ENCODE results near the gene CSRNP2.
"Not testable (repeated sequence)": the region's sequence is repeated elsewhere in the genome, so short reads cannot be mapped to it uniquely, and the experiment has no call there.

Gene CSRNP2

GRCh38 chr12:51083126-51083833 is at the start of gene CSRNP2:
CSRNP2 (minus strand) TSS chr12:51083596; CDS start chr12:51076561, 7,035 bp downstream.
- peak; percentile 93 for DNase-seq (ENCODE audit: low read depth)

- DNase-seq (ENCODE audit: low read depth): no peak
These were observed 49.3 kb upstream of the CSRNP2 start for GRCh38 chr12:51132693-51133092.

GRCh38 chr12:51131745-51132521 is 48.5 kb upstream of the CSRNP2 start:
- DNase-seq (ENCODE audit: low read depth): no peak

- DNase-seq (ENCODE audit: low read depth): peak; percentile 12
These were observed 45.5 kb upstream of the CSRNP2 start for GRCh38 chr12:51128919-51129318.

- DNase-seq (ENCODE audit: low read depth): no peak
These were observed 43.8 kb upstream of the CSRNP2 start for GRCh38 chr12:51127050-51127729.

- DNase-seq (ENCODE audit: low read depth): no peak
These were observed 42.9 kb upstream of the CSRNP2 start for GRCh38 chr12:51126297-51126696.

- no peak for DNase-seq (ENCODE audit: low read depth)
These were observed 41.1 kb upstream of the CSRNP2 start for GRCh38 chr12:51124504-51124903.

- DNase-seq (ENCODE audit: low read depth): no peak
These were observed 39.4 kb upstream of the CSRNP2 start for GRCh38 chr12:51122844-51123243.

- no peak for DNase-seq (ENCODE audit: low read depth)
These were observed 35.3 kb upstream of the CSRNP2 start for GRCh38 chr12:51118706-51119105.

- DNase-seq (ENCODE audit: low read depth): no peak
These were observed 32.1 kb upstream of the CSRNP2 start for GRCh38 chr12:51115533-51115932.

- DNase-seq (ENCODE audit: low read depth): no peak
These were observed 24.7 kb upstream of the CSRNP2 start for GRCh38 chr12:51108136-51108535.

- DNase-seq (ENCODE audit: low read depth): no peak
These were observed 20.6 kb upstream of the CSRNP2 start for GRCh38 chr12:51103977-51104376.

- DNase-seq (ENCODE audit: low read depth): no peak
These were observed 15.2 kb upstream of the CSRNP2 start for GRCh38 chr12:51098611-51099010.

- DNase-seq (ENCODE audit: low read depth): no peak
These were observed 7.4 kb upstream of the CSRNP2 start for GRCh38 chr12:51090705-51091229.

GRCh38 chr12:51087818-51088217 is 4.4 kb upstream of the CSRNP2 start:
- DNase-seq (ENCODE audit: low read depth): no peak

- no peak for DNase-seq (ENCODE audit: low read depth)
These were observed 3.5 kb upstream of the CSRNP2 start for GRCh38 chr12:51086933-51087332.

- no peak for DNase-seq (ENCODE audit: low read depth)
These were observed 2.4 kb upstream of the CSRNP2 start for GRCh38 chr12:51085757-51086156.

- DNase-seq (ENCODE audit: low read depth): no peak
These were observed 753 bp downstream of the CSRNP2 start for GRCh38 chr12:51082561-51083125.

- DNase-seq (ENCODE audit: low read depth): no peak
These were observed 2.0 kb downstream of the CSRNP2 start for GRCh38 chr12:51081421-51081820.

GRCh38 chr12:51080136-51080535 is 3.3 kb downstream of the CSRNP2 start:
- no peak for DNase-seq (ENCODE audit: low read depth)

GRCh38 chr12:51078866-51079265 is 4.5 kb downstream of the CSRNP2 start:
- not testable (repeated sequence) for DNase-seq (ENCODE audit: low read depth)

GRCh38 chr12:51078346-51078745 is 5.0 kb downstream of the CSRNP2 start:
- not testable (repeated sequence) for DNase-seq (ENCODE audit: low read depth)

All from fibroblast of the conjunctiva (primary cell).